Measurements from ENCODE around the gene BLOC1S5.
"Not testable (repeated sequence)": the region's sequence is repeated elsewhere in the genome, so short reads cannot be mapped to it uniquely, and the experiment has no call there.

Gene BLOC1S5

GRCh38 chr6:8041913-8042583 lies 22.1 kb downstream of the BLOC1S5 start:
- no peak for DNase-seq

- DNase-seq = not testable (repeated sequence)
Observed at GRCh38 chr6:8034107-8034506, 30.1 kb downstream of the BLOC1S5 start.

DNA sequence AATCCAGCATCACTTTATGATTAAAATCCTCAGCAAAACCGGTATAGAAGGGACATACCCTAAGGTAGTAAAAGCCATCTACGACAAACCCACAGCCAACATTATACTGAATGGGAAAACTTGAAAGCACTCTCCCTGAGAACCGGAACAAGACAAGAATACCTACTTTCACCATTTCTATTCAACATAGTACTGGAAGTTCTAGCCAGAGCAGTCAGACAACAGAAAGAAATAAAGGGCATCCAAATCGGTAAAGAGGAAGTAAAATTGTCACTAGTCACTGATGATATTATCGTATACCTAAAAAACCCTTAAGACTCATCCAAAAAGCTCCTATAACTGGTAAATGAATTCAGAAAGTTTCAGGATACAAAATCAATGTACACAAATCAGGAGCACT lies 33.3 kb downstream of the BLOC1S5 start:
- DNase-seq = no peak

GRCh38 chr6:8029243-8029870 lies 34.8 kb downstream of the BLOC1S5 start:
- DNase-seq = no peak

- DNase-seq = no peak
Observed at GRCh38 chr6:8027965-8028651, 36.1 kb downstream of the BLOC1S5 start.

DNA sequence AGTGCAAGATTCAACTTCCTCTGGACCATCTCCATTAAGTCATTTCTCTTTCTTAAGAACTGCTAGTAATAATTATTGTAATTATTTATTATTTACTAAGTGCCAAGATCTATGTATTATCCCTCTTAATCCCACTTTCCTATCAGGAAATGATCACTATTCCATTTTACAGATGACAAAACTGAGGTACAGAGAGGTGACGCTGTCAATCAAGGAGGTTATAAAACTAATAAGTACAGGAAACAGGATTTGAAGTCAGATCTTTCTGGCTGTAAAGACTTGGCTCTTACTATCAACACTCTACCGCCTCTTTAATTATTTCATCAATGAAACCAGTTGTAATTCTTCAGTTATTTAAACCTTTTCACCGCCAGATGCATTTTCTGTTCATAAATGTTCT lies 37.4 kb downstream of the BLOC1S5 start:
- no peak for DNase-seq

DNA sequence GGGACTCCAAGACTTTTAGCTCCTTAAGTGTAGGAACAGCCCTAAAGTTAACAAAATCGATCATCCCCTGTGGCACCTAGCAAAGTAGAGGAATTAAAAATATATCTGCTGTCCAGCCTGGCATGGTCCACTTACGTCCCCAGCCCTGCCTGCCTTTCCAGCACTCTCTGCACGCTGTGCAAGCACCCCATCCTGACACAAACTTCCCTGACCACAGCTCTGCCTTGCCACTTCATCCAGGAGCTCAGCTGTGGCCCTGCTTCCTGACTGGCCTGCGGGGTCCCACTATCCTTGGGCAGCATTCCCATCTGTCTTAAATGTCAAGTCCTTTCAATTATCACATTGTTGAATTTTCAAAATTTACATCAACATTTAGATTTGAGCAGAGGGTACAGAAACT lies 39.0 kb downstream of the BLOC1S5 start:
- no peak for DNase-seq

- DNase-seq = no peak
Observed at GRCh38 chr6:8023638-8024037, 40.6 kb downstream of the BLOC1S5 start.

DNA sequence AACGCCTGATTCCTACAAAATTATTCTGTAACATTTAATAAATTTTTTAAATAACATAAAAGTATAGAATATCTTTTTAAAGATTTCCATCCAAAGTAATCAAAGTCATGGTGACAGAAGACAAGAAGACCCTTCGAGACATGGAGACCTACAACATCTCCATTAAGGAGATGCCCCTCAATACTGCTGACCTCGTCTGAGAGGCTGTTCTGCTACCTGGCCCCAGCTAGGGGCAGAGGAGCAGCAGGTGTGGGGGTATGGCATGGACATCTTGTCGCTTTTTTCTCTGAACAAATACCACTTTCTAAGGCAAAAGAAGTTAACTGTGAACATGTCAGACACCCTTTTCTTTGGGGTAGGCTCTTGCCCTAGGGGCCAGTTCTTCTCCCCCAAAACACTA lies 44.1 kb downstream of the BLOC1S5 start:
- DNase-seq = no peak

- DNase-seq = no peak
Observed at GRCh38 chr6:8017705-8018104, 46.5 kb downstream of the BLOC1S5 start.

DNA sequence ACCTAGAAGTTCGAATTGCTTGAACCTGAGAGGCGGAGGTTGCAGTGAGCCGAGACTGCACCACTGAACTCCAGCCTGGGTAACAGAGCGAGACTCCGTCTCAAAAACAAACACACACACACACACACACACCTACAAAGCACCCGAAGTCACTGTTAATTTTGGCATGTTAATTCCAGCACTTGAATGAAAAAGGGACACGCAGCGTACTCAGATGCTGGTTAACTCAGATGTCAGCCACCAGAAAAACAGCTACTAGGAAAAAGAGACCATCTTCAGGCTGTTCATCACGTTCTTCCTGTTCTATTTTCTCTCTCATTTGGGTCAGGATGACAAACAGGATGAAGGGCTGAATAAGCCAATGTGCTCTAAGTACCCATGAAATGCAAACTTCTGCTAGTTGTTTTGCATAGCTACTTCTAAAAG lies 46.9 kb downstream of the BLOC1S5 start:
- no peak for DNase-seq

GRCh38 chr6:8014947-8015346 lies 49.2 kb downstream of the BLOC1S5 start:
- DNase-seq = no peak

GRCh38 chr6:8013763-8014162 lies 50.4 kb downstream of the BLOC1S5 start:
- DNase-seq = no peak

DNA sequence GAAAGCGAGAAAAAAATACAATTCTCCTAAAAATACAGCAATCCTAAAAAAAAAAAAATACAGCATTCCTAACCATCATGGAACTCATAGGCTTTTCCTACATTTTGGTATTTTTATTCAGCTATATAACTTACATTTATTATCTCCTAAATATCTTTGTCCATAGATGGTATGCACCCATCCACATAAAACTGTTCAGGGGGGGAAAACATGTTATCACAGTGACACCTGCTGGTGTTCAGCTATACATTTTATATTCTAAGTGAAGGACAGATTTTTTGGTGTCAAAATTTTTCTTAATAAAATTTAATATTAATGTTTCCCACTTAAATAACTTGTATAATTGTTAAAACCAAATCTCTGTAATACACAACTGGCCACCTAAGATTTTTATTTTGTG lies 58.0 kb downstream of the BLOC1S5 start:
- DNase-seq = no peak

GRCh38 chr6:8005136-8005535 lies 59.1 kb downstream of the BLOC1S5 start:
- DNase-seq = no peak

GRCh38 chr6:8000636-8001035 lies 63.6 kb downstream of the BLOC1S5 start:
- no peak for DNase-seq

GRCh38 chr6:8000188-8000596 lies 64.0 kb downstream of the BLOC1S5 start:
- no peak for DNase-seq

GRCh38 chr6:7999201-7999600 lies 65.0 kb downstream of the BLOC1S5 start:
- DNase-seq = no peak

DNA sequence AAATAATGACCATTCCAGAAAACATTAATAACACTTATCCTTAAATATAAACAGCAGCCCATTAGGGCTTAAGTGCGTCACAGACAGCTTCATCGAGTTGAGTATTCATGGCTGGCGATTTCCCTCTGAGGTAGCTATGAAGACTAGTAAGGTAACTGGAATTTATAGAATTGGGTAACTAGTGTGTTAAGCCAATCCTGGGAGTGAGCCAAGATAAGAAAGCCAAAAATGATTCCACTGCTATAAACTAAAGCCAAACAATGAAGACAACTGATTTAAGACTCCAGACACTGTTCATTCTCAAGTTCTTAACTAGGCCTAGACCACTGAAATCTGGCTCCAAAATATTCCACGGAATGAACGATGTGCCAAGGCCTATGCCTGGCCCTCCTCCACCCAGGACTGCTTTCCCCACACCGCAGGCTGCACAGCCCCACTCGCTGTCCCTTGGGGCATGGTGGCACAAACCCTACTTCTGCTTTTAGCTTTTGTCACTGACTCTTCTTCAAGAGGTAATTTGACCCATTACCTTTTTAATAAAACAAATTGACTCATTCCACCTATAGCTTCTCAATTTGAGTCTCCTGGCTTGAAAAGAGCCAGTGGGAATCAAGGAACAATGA lies 66.0 kb downstream of the BLOC1S5 start:
- no peak for DNase-seq

DNA sequence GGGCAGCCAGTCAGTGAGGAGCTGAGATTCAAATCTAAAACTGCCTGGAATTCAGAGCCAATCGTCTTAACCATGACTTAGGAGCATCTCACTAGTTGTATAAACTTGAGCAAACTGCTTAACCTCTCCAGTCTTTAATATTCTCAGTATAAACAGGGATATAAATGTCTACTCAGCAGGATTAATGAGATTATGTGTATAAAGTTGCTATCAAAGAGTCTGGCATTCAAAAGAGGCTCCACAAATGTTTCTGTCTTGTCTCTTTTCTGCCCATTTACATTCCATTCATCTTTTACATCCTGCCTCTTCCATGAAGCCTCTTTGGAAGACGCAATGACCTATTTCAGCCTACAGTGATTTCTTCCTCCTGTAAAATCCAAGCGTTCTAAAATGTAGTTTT lies 66.9 kb downstream of the BLOC1S5 start:
- DNase-seq = no peak

DNA sequence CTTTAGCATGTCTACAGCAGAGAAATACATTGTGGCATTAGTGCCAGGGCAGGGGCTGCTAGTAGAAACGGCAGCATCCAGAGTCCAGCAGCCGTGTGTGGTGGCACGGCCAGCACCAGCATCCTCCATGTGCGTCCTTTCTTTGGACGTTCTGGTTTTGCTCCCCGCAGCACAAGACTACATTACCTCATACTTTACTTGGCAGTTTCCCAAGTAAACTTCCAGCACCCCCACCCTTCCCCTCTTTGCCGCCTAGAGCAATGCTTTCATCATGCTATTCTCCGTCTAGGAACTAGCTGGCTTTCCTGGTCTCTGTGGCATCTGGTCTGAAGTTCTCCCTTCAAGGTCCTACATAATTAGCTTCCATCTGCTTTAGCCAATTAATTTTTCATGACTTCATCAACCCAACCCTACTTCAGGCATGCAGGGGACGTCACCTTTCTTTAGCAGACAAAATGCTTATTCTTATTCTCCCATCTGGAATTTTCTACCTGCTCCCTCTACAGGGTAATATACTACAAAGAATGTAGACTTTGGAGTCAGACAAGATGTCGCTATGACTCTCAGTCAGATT lies 67.6 kb downstream of the BLOC1S5 start:
- no peak for DNase-seq

DNA sequence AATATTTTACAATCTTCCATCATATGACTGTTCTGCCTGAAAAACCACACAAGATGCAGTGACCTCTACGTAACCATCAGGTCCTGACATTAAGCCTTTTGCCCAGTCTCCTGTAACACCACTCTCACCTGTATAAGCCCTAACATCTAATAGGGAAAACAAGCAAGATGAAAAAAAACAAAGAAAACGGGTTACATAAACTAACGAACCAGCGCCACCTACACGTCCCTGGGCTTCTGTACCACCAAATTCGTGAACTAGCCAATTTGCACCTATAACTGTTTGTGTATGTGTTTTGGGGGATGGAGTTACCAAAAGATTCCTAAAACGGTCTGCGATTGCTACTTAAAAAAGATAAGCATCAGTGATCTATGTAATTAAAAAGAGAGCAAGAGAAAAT lies 70.2 kb downstream of the BLOC1S5 start:
- no peak for DNase-seq

GRCh38 chr6:7993399-7993798 lies 70.8 kb downstream of the BLOC1S5 start:
- DNase-seq = no peak

All from activated CD8-positive, alpha-beta memory T cell treated with anti-CD3 and anti-CD28 coated beads, Interleukin-2, amount 50 U/mL, for 48 hours (primary cell).